Measurements from ENCODE around the gene RRAGD.

The RRAGD gene

DNA sequence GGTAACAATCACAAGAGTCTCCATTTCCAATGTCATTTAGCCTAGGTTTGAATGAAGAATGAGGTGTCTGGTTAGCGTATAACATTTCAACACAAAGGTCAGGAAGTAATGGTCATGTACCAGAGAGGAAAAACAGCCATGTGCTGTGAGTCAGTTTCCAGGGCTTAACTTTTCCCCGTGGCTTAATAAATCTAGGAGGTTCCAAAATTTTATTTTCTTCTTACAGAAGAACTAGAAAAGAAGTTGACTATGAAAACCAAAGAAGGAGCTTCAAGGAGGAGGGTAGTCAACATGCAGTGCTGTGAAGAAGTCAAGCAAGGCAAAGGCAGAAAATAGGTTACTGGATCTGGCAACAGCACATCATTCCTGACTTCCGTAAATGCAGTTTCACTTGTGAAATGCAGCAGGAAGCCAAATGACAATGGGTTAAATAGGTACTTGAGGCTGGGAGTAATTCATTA is 88.5 kb downstream of the RRAGD start:
- Histone ChIP-seq H3K4me3 (ENCODE audit: low read length, poor library complexity, severe bottlenecking) (no peak overlapping the region), H2AFZ (ENCODE audit: low read length) (no peak overlapping the region), H3K9me2 (replicated peaks; ENCODE audit: low read depth, low read length) (no peaks in the 10 kb centered on the region), H4K20me1 (ENCODE audit: insufficient read depth, low read length, poor library complexity, severe bottlenecking) (no peaks in the 10 kb centered on the region), H3K79me2 (ENCODE audit: insufficient read depth, low read length) (no peaks in the 10 kb centered on the region), H3K4me1 (ENCODE audit: insufficient read depth, low read length, poor library complexity, severe bottlenecking) (peaks cover 4% of the 10 kb centered on the region), H3K36me3 (ENCODE audit: insufficient read depth, low read length) (peaks cover 32% of the 10 kb centered on the region; the same call in 1 of the 2 replicates), H3K9ac (ENCODE audit: low read depth, low read length, poor library complexity, severe bottlenecking) (no peak overlapping the region), H3K27me3 (ENCODE audit: insufficient read depth, low read length, poor library complexity, severe bottlenecking) (no peaks in the 10 kb centered on the region), H3K4me2 (ENCODE audit: low read depth, low read length, poor library complexity, severe bottlenecking) (no peak overlapping the region), H3K9me3 (ENCODE audit: insufficient read depth, low read depth, low read length) (no peaks in the 10 kb centered on the region), H3F3A (ENCODE audit: low read depth) (no peaks in the 10 kb centered on the region)
- TF ChIP-seq CTCF (conservative IDR thresholded peaks at IDR 0.05; ENCODE audit: low read length) (no peak), EZH2phosphoT487 (IDR thresholded peaks at IDR 0.05; ENCODE audit: borderline replicate concordance) (no peak)

DNA sequence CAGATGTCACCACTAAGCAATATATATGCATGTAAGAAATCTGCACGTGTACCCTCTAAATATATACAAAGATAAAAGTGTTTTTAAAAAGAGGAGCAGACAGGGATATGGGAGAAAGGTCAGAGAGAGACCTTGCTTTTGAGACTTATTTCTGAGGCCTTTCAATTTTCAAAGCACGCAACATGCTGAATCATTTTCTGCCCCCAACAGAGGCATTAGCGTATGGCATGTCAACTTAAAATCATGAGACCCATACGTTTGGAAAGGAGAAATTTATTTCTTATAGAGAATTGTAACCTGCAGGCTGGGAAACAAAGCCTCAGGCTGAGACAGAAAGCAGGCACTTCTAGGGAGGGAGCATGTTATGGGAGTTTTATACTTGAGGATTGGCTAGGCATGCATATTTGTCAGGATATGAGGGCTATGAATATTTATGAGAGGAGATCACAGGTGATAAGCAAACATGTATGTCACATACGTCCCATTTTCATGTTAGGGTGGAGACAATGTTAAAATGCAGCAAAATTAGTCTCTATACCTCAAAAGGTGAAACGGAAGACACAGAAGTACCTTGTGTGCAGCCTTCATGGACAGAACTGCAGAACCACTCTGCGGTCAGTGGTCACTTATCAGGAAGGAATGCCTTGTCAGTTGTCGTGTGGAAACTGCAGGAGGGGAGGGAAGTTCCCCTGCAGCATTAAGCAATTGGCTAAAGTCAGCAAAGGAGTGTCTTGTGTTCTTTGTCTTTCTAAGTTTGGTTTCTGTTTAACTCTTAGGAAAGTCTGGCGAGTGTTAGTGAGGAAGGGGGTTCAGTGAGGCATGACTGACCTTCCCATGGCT is 90.7 kb downstream of the RRAGD start:
- Histone ChIP-seq H3K36me3 (ENCODE audit: insufficient read depth, low read length) (peaks cover 11% of the 10 kb centered on the region; the same call in 1 of the 2 replicates), H4K20me1 (ENCODE audit: insufficient read depth, low read length, poor library complexity, severe bottlenecking) (no peaks in the 10 kb centered on the region), H3K4me1 (ENCODE audit: insufficient read depth, low read length, poor library complexity, severe bottlenecking) (peaks cover 4% of the 10 kb centered on the region), H3K27me3 (ENCODE audit: insufficient read depth, low read length, poor library complexity, severe bottlenecking) (no peaks in the 10 kb centered on the region), H3K79me2 (ENCODE audit: insufficient read depth, low read length) (no peaks in the 10 kb centered on the region), H3K4me3 (ENCODE audit: low read length, poor library complexity, severe bottlenecking) (no peak overlapping the region), H3K9me3 (ENCODE audit: insufficient read depth, low read depth, low read length) (no peaks in the 10 kb centered on the region), H3K9me2 (replicated peaks; ENCODE audit: low read depth, low read length) (no peaks in the 10 kb centered on the region), H3F3A (ENCODE audit: low read depth) (no peaks in the 10 kb centered on the region), H3K4me2 (ENCODE audit: low read depth, low read length, poor library complexity, severe bottlenecking) (no peak overlapping the region), H3K9ac (ENCODE audit: low read depth, low read length, poor library complexity, severe bottlenecking) (no peak overlapping the region), H2AFZ (ENCODE audit: low read length) (no peak overlapping the region)
- no peak for TF ChIP-seq EZH2phosphoT487 (IDR thresholded peaks at IDR 0.05; ENCODE audit: borderline replicate concordance)
- TF ChIP-seq CTCF (conservative IDR thresholded peaks at IDR 0.05; ENCODE audit: low read length) = no peak

- H3K4me2 ChIP-seq (ENCODE audit: low read depth, low read length, poor library complexity, severe bottlenecking) = no peak overlapping the region
- peaks cover 4% of the 10 kb centered on the region for H3K4me1 ChIP-seq (ENCODE audit: insufficient read depth, low read length, poor library complexity, severe bottlenecking)
- H3K36me3 ChIP-seq (ENCODE audit: insufficient read depth, low read length) = peaks cover 3% of the 10 kb centered on the region; the same call in 1 of the 2 replicates
- no peaks in the 10 kb centered on the region for H3K27me3 ChIP-seq (ENCODE audit: insufficient read depth, low read length, poor library complexity, severe bottlenecking)
- H3K9me3 ChIP-seq (ENCODE audit: insufficient read depth, low read depth, low read length) = no peaks in the 10 kb centered on the region
- no peak overlapping the region for H3K4me3 ChIP-seq (ENCODE audit: low read length, poor library complexity, severe bottlenecking)
- H4K20me1 ChIP-seq (ENCODE audit: insufficient read depth, low read length, poor library complexity, severe bottlenecking) = no peaks in the 10 kb centered on the region
- no peak overlapping the region for H2AFZ ChIP-seq (ENCODE audit: low read length)
- no peaks in the 10 kb centered on the region for H3F3A ChIP-seq (ENCODE audit: low read depth)
- TF ChIP-seq EZH2phosphoT487 (IDR thresholded peaks at IDR 0.05; ENCODE audit: borderline replicate concordance) = no peak
- no peaks in the 10 kb centered on the region for H3K79me2 ChIP-seq (ENCODE audit: insufficient read depth, low read length)
- H3K9ac ChIP-seq (ENCODE audit: low read depth, low read length, poor library complexity, severe bottlenecking) = no peak overlapping the region
- no peaks in the 10 kb centered on the region for H3K9me2 ChIP-seq (replicated peaks; ENCODE audit: low read depth, low read length)
Measured at GRCh38 chr6:89320012-89320559, 92.0 kb downstream of the RRAGD start.
